NCI-H460 (cell line): ENCODE results near the gene CSE1L. TPM values are rescaled to one million over a fixed set of nuclear protein-coding genes. Genes with fewer than 3 reads are reported as not detected.
"Not testable (repeated sequence)": the region's sequence is repeated elsewhere in the genome, so short reads cannot be mapped to it uniquely, and the experiment has no call there.

Experiments
- DNase-seq: peaks from one replicate; pipeline ENCODE4 v3.0.0-alpha.2; 2016; ENCODE audit warnings: low read depth; ENCODE audit errors: extremely low read depth
- small RNA-seq, 2 experiments: library from RNA; depleted of rRNA; stranded (forward); fragments of <200 nt; gene quantifications; one replicate each; pipeline ENCODE3, GENCODE V24; 2014
- total RNA-seq: library from RNA; depleted of rRNA; stranded (reverse); fragments of >200 nt; shearing (Covaris generic); gene quantifications from 2 replicates; pipeline ENCODE4 v1.2.3, GENCODE V29; 2014; rRNA removed

Gene CSE1L
- total RNA-seq, 1 experiment from 2014 or later, result 199 TPM

- DNase-seq, result no peak
Measured at GRCh38 chr20:49119988-49120387, 73.9 kb downstream of the CSE1L start.

DNA sequence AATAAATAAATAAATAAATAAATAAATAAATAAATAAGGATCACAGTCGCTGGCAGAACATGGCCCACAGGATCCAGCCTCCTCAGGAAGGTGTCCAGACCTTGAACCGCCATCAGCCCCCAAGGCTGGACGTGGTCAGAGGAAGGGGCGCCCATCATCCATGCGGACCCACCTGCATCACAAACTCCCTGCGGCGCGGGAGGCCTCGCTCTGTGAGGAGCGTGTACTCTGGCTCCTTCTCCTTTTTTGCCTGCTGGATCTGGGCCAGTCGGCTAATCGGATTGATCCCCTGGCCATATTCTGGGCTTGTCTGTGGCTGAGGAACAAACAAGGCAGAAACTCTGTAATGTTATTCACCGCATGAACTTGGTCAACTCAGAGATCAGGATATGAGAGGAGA, 76.8 kb downstream of the CSE1L start:
- no peak for DNase-seq

- no peak for DNase-seq
Measured at GRCh38 chr20:49123982-49124381, 77.9 kb downstream of the CSE1L start.

DNA sequence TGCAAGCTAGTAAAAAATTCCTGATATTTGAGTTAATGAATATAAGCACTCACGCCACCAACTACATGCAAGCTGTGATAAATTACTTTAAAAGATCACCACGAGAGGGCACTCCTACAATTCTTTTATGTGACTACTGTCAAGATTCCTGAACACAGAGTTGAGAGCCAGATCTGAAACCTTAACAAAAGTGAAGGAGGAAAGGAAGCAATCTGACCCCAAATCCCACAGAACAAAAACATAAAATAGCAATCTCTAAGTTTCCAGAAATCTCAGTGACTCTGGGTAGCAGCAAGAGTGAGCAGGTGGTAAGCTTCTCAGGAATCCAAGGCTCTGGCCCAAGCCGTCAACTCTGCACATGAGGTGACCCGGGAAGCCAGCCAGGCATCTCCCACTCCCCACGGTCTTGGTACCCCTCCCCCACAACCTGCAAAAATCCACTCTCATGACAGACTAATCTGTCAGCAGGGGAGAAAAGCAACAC, 86.9 kb downstream of the CSE1L start:
- peak; percentile 69 for DNase-seq

- DNase-seq, result no peak
Measured at GRCh38 chr20:49133571-49133970, 87.5 kb downstream of the CSE1L start.

DNA sequence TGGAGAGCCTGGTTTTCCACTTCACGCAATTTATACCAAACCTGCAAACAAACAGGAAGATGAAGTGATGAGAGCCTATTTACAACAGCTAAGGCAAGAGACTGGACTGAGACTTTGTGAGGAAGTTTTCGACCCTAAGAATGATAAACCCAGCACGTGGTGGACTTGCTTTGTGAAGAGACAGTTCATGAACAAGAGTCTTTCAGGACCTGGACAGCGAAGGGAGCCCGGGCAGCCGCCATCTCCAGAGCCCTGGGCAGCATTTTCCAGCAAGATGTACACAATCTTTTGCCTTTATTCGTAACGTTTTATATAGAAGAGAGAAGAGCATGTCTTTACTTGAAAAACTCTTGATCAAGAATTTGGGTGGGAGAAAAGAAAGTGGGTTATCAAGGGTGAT, 88.7 kb downstream of the CSE1L start:
- not testable (repeated sequence) for DNase-seq

DNA sequence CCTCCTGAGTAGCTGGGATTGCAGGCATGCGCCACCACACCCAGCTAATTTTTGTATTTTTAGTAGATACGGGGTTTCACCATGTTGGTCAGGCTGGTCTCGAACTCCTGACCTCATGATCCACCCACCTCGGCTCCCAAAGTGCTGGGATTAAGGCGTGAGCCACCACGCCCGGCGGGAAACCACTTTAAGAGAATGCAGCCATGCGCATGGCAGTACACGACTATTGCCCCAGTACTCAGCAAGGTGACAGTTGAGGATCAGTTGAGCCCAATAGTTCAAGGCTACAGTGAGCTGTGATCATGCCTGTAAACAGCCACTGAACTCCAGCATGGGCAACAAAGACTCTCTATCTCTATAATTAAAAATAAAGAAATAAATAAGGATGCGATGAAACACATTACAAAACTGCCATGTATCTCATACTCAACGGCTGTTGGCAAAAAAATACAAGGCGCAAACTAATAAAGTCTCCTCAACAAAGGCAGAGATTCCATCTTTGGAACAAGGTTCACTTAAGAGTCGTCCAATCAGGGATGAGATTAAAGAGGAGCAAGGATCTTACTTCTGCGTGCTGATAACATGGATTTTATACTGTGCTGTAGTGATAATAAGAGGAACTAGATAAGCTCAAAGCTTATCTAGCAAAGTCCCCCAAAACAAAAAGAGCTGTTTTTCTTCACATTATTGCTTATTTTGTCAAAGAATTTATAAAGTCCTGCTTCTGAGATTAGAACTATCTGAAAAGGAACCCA, 90.9 kb downstream of the CSE1L start:
- no peak for DNase-seq

DNA sequence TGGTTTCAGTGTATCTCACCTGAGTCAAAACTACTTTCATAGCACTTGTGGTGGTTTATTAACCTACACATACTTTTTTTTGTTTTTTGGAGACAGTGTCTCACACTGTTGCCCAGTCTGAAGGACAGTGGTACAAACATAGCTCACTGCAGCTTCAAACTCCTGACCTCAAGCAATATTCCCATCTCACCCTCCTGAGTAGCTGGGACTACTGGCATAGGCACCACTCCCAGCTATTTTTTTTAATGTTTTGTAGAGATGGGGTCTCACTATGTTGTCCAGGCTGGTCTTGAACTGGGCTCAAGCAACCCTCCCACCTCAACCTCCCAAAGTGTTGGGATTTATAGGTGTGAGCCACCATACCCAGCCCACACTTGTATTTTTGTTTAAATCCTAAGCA, 92.3 kb downstream of the CSE1L start:
- no peak for DNase-seq

DNA sequence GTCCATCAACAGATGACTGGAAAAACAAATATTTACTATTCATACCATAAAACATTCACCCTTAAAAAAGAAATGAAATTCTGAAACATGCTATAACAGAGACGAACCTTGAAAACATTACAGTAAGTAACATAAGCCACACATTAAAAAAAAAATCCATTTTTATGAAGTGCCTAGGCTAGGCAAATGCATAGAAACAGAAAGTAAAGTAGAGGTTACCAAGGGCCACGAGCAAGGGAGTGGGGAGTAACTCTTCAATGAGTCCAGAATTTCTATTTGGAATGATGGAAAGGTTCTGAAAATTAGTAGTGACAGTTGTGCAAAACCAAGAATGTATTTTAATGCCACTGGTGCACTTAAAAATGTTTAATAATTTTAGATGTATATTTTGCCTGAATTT, 94.3 kb downstream of the CSE1L start:
- no peak for DNase-seq

- no peak for DNase-seq
Measured at GRCh38 chr20:49140834-49141233, 94.7 kb downstream of the CSE1L start.

Small RNAs within 50 kb of the gene (small RNA-seq; reads per million reads assigned to genes)
- 0.02 to 0.06 reads per million in 2 experiments for gene SNAP23P1

Other genes with a start within 250 kb of the CSE1L start
- gene PREX1, start 218.3 kb upstream of the CSE1L start, total RNA-seq, result 0.10 and 0.12 TPM in 2 replicates
- gene ARFGEF2, start 124.6 kb upstream of the CSE1L start, total RNA-seq, result 44.4 and 51.0 TPM in 2 replicates
- gene STAU1, start 142.0 kb downstream of the CSE1L start, total RNA-seq, result 61.4 and 67.2 TPM in 2 replicates
- 59.1 and 63.6 TPM in 2 replicates for gene DDX27, start 173.1 kb downstream of the CSE1L start, total RNA-seq
- 16.1 and 16.3 TPM in 2 replicates for gene ZNFX1, start 231.7 kb downstream of the CSE1L start, total RNA-seq